B cell (primary cell): Measurements from ENCODE around the gene ZFYVE21. TPM values are rescaled to one million over a fixed set of nuclear protein-coding genes. Genes with fewer than 3 reads are reported as not detected.
A peak's percentile ranks its signal among the peaks of the same experiment; 100 is the strongest.
"Not testable (repeated sequence)": the region's sequence is repeated elsewhere in the genome, so short reads cannot be mapped to it uniquely, and the experiment has no call there.

ENCODE experiments used
- ATAC-seq: fragments of 200-7000 bp; cut with Tn5 transposase; one replicate; pipeline ENCODE4 v1.10.0; 2021; ENCODE audit warnings: low read depth, mild to moderate bottlenecking, moderate number of reproducible peaks, moderate library complexity
- CTCF ChIA-PET: fragments of 350-600 bp; sonication (Branson Sonifier 250); formaldehyde crosslinking; loops from one replicate; lab custom pipeline; 2021; ENCODE audit warnings: antibody characterized with exemption, inconsistent platforms; lab: Charles Lee
- POLR2A ChIA-PET: fragments of 350-600 bp; sonication (Branson Sonifier 250); formaldehyde crosslinking; loops from one replicate; lab custom pipeline; 2021; ENCODE audit warnings: antibody characterized with exemption; lab: Charles Lee
- DNase-seq: peaks from one replicate; pipeline ENCODE4 v3.0.0; 2013
- H2AFZ ChIP-seq: 2 replicates; pipeline ENCODE4 v1.6.1; 2012; ENCODE audit warnings: mild to moderate bottlenecking, low read depth, low read length; ENCODE audit not compliant: insufficient read depth, poor library complexity, severe bottlenecking
- H3K27ac ChIP-seq, 2 donors: 1 replicate in 1 of 2; 2 replicates in 1 of 2; pipeline ENCODE4 v1.5.1; 2012 to 2013; ENCODE audit warnings: low read length in 2 of 2, mild to moderate bottlenecking in 2 of 2, moderate library complexity in 1 of 2
- H3K27me3 ChIP-seq, 4 experiments: fragments of 200-600 bp in 1 of 4; sonication (generic) in 1 of 4; replicated peaks in 1 of 4; 1 replicate in 2 of 4; 2 replicates in 2 of 4; pipeline versions ENCODE4 v1.6.1 to v1.7.0; 2013 to 2016; ENCODE audit warnings: low read length in 3 of 4, mild to moderate bottlenecking in 2 of 4, mixed read lengths in 1 of 4, moderate library complexity in 1 of 4; ENCODE audit not compliant: insufficient read depth in 4 of 4, control insufficient read depth in 3 of 4; ENCODE audit errors: control extremely low read depth in 1 of 4
- H3K36me3 ChIP-seq, 2 experiments: replicated peaks in 1 of 2; 1 replicate in 1 of 2; 2 replicates in 1 of 2; pipeline versions ENCODE4 v1.6.1 to v1.7.1; 2013; ENCODE audit warnings: low read length in 1 of 2; ENCODE audit not compliant: insufficient read depth in 2 of 2, control insufficient read depth in 1 of 2; ENCODE audit errors: control extremely low read depth in 1 of 2, extremely low read depth in 1 of 2
- H3K4me1 ChIP-seq, 2 donors: fragments of 200-600 bp in 1 of 2; sonication (generic) in 1 of 2; 1 replicate in 1 of 2; 2 replicates in 1 of 2; pipeline versions ENCODE4 v1.5.1 to v1.6.1; 2013 to 2017; ENCODE audit warnings: low read length in 2 of 2; ENCODE audit not compliant: control insufficient read depth in 2 of 2, insufficient read depth in 2 of 2
- H3K4me2 ChIP-seq: replicated peaks from 2 replicates; pipeline ENCODE3; 2012; ENCODE audit warnings: mild to moderate bottlenecking, low read depth, low read length; ENCODE audit not compliant: poor library complexity, severe bottlenecking
- H3K4me3 ChIP-seq, 5 experiments: fragments of 200-600 bp in 1 of 5; sonication (generic) in 1 of 5; 1 replicate in 3 of 5; 2 replicates in 2 of 5; pipeline versions ENCODE4 v1.5.1 to v1.7.0; 2011 to 2016; ENCODE audit warnings: low read length in 4 of 5, mild to moderate bottlenecking in 4 of 5, low read depth in 2 of 5, control low read depth in 1 of 5, moderate library complexity in 1 of 5; ENCODE audit not compliant: insufficient read depth in 1 of 5; ENCODE audit errors: control extremely low read depth in 1 of 5, extremely low read depth in 1 of 5
- H3K79me2 ChIP-seq: fragments of 200-600 bp; sonication (generic); one replicate; pipeline ENCODE4 v1.6.0; 2016; ENCODE audit warnings: low read length; ENCODE audit not compliant: control insufficient read depth, insufficient read depth
- H3K9ac ChIP-seq: fragments of 200-600 bp; sonication (generic); 2 replicates; pipeline ENCODE4 v1.6.1; 2017; ENCODE audit warnings: mild to moderate bottlenecking, low read length, moderate library complexity
- H3K9me3 ChIP-seq, 3 donors: one replicate each; pipeline versions ENCODE4 v1.6.1 to v1.7.1; 2013; ENCODE audit warnings: low read length in 2 of 3; ENCODE audit not compliant: control insufficient read depth in 2 of 3, insufficient read depth in 1 of 3; ENCODE audit errors: control extremely low read depth in 1 of 3
- H4K20me1 ChIP-seq: 2 replicates; pipeline ENCODE4 v1.6.0; 2012; ENCODE audit warnings: mild to moderate bottlenecking, low read length; ENCODE audit not compliant: insufficient read depth, control insufficient read depth, poor library complexity, severe bottlenecking
- H3K27ac Mint-ChIP-seq: one replicate; pipeline ENCODE4 v1.8.0; 2021; ENCODE audit warnings: mixed read lengths
- H3K27me3 Mint-ChIP-seq: one replicate; pipeline ENCODE4 v1.8.0; 2021; ENCODE audit warnings: mixed read lengths
- H3K4me1 Mint-ChIP-seq: one replicate; pipeline ENCODE4 v1.8.0; 2021; ENCODE audit warnings: mixed read lengths
- H3K4me3 Mint-ChIP-seq: one replicate; pipeline ENCODE4 v1.8.0; 2021; ENCODE audit warnings: mixed read lengths
- H3K9me3 Mint-ChIP-seq: one replicate; pipeline ENCODE4 v1.8.0; 2022; ENCODE audit warnings: mixed read lengths; ENCODE audit not compliant: insufficient read depth
- EZH2 ChIP-seq: IDR thresholded peaks from 2 replicates; pipeline ENCODE4 v1.6.1; 2012; ENCODE audit warnings: borderline replicate concordance, low read depth, mild to moderate bottlenecking, moderate library complexity, low read length; ENCODE audit not compliant: insufficient read depth, poor library complexity, severe bottlenecking
- WGBS: methylation state at CpG from one replicate; pipeline ENCODE4 v1.1.5; 2013; ENCODE audit warnings: missing lambda C conversion rate; ENCODE audit not compliant: insufficient coverage; 5-methylcytosine and 5-hydroxymethylcytosine counted together
- intact Hi-C: fragments of 100-400 bp; cut with micrococcal nuclease; formaldehyde crosslinking; loops from one replicate; pipeline ENCODE4 v1.10.0; 2022
- polyA plus RNA-seq: library from polyadenylated mRNA; depleted of rRNA; stranded (reverse); fragments of >200 nt; gene quantifications from 2 replicates; pipeline ENCODE4 v1.2.3, GENCODE V29; 2012
- total RNA-seq, 2 donors: library from RNA; stranded (reverse); fragments of 120-200 nt in 1 of 2; gene quantifications; 1 replicate in 1 of 2; 2 replicates in 1 of 2; pipeline versions ENCODE4 v1.2.3 to v1.2.4, GENCODE V29; 2013 to 2022
- TF ChIP-seq, protein P1 (sequence below): fragments of 200-600 bp; IDR thresholded peaks from one replicate; pipeline ENCODE4 v1.8.0; 2022; ENCODE audit warnings: antibody characterized with exemption, mild to moderate bottlenecking

The ZFYVE21 gene
- total and polyA plus RNA-seq, 2 donors (not counting 1 experiment from before 2014, with no cell fraction given) = 17.0 to 18.6 TPM

DNA sequence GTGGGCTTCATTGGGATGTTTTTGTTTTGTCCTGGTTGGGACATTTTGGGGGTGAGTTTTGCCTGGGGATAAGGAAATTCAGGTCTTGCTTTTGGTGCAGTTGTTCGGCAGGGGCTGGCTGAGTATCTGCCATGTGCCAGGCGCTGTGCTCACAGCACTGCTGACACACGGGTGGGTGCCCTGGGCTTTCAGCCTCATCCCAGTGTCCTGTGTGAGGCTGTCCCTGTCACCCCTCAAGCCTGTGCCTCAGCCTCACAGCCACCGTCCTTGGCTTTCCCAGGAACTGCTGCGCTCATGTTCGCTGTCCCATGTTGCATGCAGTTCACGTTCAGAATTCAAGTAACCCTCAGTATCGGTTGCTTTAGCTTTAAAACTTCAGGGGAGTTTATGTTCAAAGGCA, 25.3 kb upstream of the ZFYVE21 start:
- no peak overlapping the region for H3K4me3 ChIP-seq
- no peak for ATAC-seq
- H3K36me3 ChIP-seq = peaks cover 0 to 44% of the 10 kb centered on the region in 2 experiments
- Mint-ChIP-seq H3K27me3 (no peaks in the 10 kb centered on the region), H3K4me3 (peak overlapping the region; percentile 64), H3K9me3 (no peaks in the 10 kb centered on the region), H3K27ac (peak overlapping the region; percentile 70), H3K4me1 (peaks cover 42% of the 10 kb centered on the region)
- ChIA-PET POLR2A (interaction anchor here (0.9 kb wide), 1 partner anchor 11 kb away, joined by 3 read pairs; no protein-coding TSS in a partner anchor), CTCF (interaction anchor here (2.6 kb wide), 1 partner anchor 10 kb away, joined by 10 read pairs; no protein-coding TSS in a partner anchor)
- no peak for DNase-seq
- peaks cover 21% of the 10 kb centered on the region for H3K79me2 ChIP-seq
- H3K4me2 ChIP-seq = peak overlapping the region; percentile 45
- H3K4me1 ChIP-seq = peaks cover 41 to 43% of the 10 kb centered on the region in 2 donors
- WGBS = 96% methylated on average over 7 of the region's 8 CpGs
- intact Hi-C loops = no loop called here
- peak overlapping the region in 1 of 2 donors; percentile 29 for H3K27ac ChIP-seq
- H4K20me1 ChIP-seq = peaks cover 20% of the 10 kb centered on the region
- H2AFZ ChIP-seq = no peak overlapping the region
- no peaks in the 10 kb centered on the region for H3K27me3 ChIP-seq
- H3K9ac ChIP-seq = no peak overlapping the region
- no peaks in the 10 kb centered on the region for H3K9me3 ChIP-seq
- TF ChIP-seq, protein P1, sequence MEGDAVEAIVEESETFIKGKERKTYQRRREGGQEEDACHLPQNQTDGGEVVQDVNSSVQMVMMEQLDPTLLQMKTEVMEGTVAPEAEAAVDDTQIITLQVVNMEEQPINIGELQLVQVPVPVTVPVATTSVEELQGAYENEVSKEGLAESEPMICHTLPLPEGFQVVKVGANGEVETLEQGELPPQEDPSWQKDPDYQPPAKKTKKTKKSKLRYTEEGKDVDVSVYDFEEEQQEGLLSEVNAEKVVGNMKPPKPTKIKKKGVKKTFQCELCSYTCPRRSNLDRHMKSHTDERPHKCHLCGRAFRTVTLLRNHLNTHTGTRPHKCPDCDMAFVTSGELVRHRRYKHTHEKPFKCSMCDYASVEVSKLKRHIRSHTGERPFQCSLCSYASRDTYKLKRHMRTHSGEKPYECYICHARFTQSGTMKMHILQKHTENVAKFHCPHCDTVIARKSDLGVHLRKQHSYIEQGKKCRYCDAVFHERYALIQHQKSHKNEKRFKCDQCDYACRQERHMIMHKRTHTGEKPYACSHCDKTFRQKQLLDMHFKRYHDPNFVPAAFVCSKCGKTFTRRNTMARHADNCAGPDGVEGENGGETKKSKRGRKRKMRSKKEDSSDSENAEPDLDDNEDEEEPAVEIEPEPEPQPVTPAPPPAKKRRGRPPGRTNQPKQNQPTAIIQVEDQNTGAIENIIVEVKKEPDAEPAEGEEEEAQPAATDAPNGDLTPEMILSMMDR = no peak
- TF ChIP-seq EZH2 = no peak

DNA sequence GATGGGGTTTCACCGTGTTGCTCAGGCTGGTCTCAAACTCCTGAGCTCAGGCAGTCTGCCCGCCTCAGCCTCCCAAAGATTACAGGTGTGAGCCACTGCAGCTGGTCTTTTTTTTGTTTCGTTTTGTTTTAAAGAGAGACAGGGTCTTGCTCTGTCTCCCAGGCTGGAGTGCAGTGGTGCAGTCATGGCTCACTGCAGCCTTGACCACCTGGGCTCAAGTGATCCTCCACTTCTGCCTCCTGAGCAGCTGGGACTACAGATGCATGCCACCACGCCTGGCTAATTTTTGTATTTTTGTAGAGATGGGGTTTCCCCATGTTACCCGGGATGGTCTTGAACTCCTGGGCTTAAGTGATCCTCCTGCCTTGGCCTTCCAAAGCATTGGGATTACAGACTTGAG, 24.0 kb upstream of the ZFYVE21 start:
- H3K4me3 ChIP-seq, H3K27me3 Mint-ChIP-seq, H3K9me3 Mint-ChIP-seq, H3K27me3 ChIP-seq, H2AFZ ChIP-seq, H3K9me3 ChIP-seq, H3K9ac ChIP-seq: not testable (repeated sequence)
- H3K4me1 ChIP-seq = peaks cover 44 to 53% of the 10 kb centered on the region in 2 donors
- peak; percentile 61 for DNase-seq
- peaks cover 15% of the 10 kb centered on the region for H4K20me1 ChIP-seq
- ChIA-PET POLR2A (interaction anchor here (0.8 kb wide), 1 partner anchor 63 kb away, joined by 3 read pairs; the partner anchor contains the start of gene KLC1), CTCF (interaction anchor here (0.9 kb wide), 1 partner anchor 10 kb away, joined by 5 read pairs; no protein-coding TSS in a partner anchor)
- peaks cover 0 to 31% of the 10 kb centered on the region in 2 experiments for H3K36me3 ChIP-seq
- H3K4me2 ChIP-seq = peak overlapping the region; percentile 45
- WGBS = 7% methylated on average over 2 of the region's 5 CpGs
- Mint-ChIP-seq H3K4me1 (peaks cover 54% of the 10 kb centered on the region), H3K27ac (peak overlapping the region; percentile 87), H3K4me3 (peak overlapping the region; percentile 69)
- peaks cover 13% of the 10 kb centered on the region for H3K79me2 ChIP-seq
- peak overlapping the region; percentile 68 to 79 for H3K27ac ChIP-seq
- intact Hi-C loops = loop anchor here (1.0 kb wide), 1 partner anchor 24 kb away; the partner anchor contains the start of genes XRCC3 and ZFYVE21
- peak; percentile 73 for ATAC-seq
